ENCODE measurements around the gene SEC16A. TPM values are rescaled to one million over a fixed set of nuclear protein-coding genes. Genes with fewer than 3 reads are reported as not detected.

The SEC16A gene
- total and polyA plus RNA-seq, 2 donors (not counting 3 experiments of a cell fraction or from before 2014, with no cell fraction given), result 34.5 to 80.6 TPM

- no peak for TF ChIP-seq EZH2 (IDR thresholded peaks at IDR 0.05; ENCODE audit: borderline replicate concordance, low read depth, low read length, severe bottlenecking)
- no peak for TF ChIP-seq POLR2A (IDR thresholded peaks at IDR 0.05; ENCODE audit: low read depth, low read length)
- H3K9me3 ChIP-seq (replicated peaks; ENCODE audit: control insufficient read depth, insufficient read depth, low read length), result no peaks in the 10 kb centered on the region
- no peak overlapping the region for H3K4me3 ChIP-seq (replicated peaks in 1 of 3; ENCODE audit: insufficient read depth in 1 of 3, low read depth in 1 of 3, low read length in 3 of 3)
- dilution Hi-C loops (cut with MboI; ENCODE audit: extremely low pct_ligation_motif_present, low sequenced_read_pairs), result no loop called here
- no peaks in the 10 kb centered on the region for H3K9me1 ChIP-seq (replicated peaks; ENCODE audit: control insufficient read depth, extremely low read depth, insufficient read depth, low read length)
- FAIRE-seq, result no peak
- H3K9ac ChIP-seq (replicated peaks; ENCODE audit: extremely low read depth, insufficient read depth, low read length), result no peak overlapping the region
- peaks cover 43 to 90% of the 10 kb centered on the region in 2 experiments for H3K36me3 ChIP-seq (ENCODE audit: control insufficient read depth in 2 of 2, extremely low read depth in 1 of 2, insufficient read depth in 2 of 2, low read length in 2 of 2)
- CTCF ChIA-PET, result no interaction called here
- intact Hi-C loops (cut with micrococcal nuclease), result no loop called here
- no peaks in the 10 kb centered on the region for H3K27me3 ChIP-seq (ENCODE audit: control insufficient read depth in 2 of 2, insufficient read depth in 2 of 2, low read length in 2 of 2)
- peaks cover 7% of the 10 kb centered on the region for H3K79me2 ChIP-seq (ENCODE audit: control insufficient read depth, insufficient read depth, low read length)
- no peak overlapping the region for H2AFZ ChIP-seq (ENCODE audit: low read depth, low read length)
- POLR2A ChIA-PET, result no interaction called here
- H3K4me1 ChIP-seq (ENCODE audit: control insufficient read depth, extremely low read depth, insufficient read depth, low read length), result no peaks in the 10 kb centered on the region
- no peak overlapping the region for H3K4me2 ChIP-seq (ENCODE audit: insufficient read depth, low read length)
- no TSS peak for BruUV-seq (replicated peaks)
- no peaks in the 10 kb centered on the region for H4K20me1 ChIP-seq (replicated peaks; ENCODE audit: control insufficient read depth, extremely low read depth, insufficient read depth, low read length)
- DNase-seq (ENCODE audit: low read depth, low spot score), result no peak
- H3K27ac ChIP-seq (ENCODE audit: insufficient read depth, low read depth, low read length), result no peak overlapping the region
Observed at GRCh38 chr9:136501686-136502085, 18.8 kb upstream of the SEC16A start.

GRCh38 chr9:136499935-136500910 lies 17.4 kb upstream of the SEC16A start:
- POLR2A ChIA-PET, result no interaction called here

More at GRCh38 chr9:136499935-136500910, 17.4 kb upstream of the SEC16A start:
- H3K4me1 ChIP-seq (ENCODE audit: control insufficient read depth, extremely low read depth, insufficient read depth, low read length), result no peaks in the 10 kb centered on the region
- TF ChIP-seq POLR2A (IDR thresholded peaks at IDR 0.05; ENCODE audit: low read depth, low read length) (peak; percentile 5), GATA2 (IDR thresholded peaks at IDR 0.05; ENCODE audit: insufficient read depth, insufficient read length, low read depth, low read length) (no peak)
- TF ChIP-seq, protein P1, sequence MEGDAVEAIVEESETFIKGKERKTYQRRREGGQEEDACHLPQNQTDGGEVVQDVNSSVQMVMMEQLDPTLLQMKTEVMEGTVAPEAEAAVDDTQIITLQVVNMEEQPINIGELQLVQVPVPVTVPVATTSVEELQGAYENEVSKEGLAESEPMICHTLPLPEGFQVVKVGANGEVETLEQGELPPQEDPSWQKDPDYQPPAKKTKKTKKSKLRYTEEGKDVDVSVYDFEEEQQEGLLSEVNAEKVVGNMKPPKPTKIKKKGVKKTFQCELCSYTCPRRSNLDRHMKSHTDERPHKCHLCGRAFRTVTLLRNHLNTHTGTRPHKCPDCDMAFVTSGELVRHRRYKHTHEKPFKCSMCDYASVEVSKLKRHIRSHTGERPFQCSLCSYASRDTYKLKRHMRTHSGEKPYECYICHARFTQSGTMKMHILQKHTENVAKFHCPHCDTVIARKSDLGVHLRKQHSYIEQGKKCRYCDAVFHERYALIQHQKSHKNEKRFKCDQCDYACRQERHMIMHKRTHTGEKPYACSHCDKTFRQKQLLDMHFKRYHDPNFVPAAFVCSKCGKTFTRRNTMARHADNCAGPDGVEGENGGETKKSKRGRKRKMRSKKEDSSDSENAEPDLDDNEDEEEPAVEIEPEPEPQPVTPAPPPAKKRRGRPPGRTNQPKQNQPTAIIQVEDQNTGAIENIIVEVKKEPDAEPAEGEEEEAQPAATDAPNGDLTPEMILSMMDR (IDR thresholded peaks at IDR 0.05; ENCODE audit: extremely low read depth in 1 of 2, insufficient read depth in 1 of 2, low read depth in 1 of 2, low read length in 2 of 2), result no peak
- FAIRE-seq (no peak), DNase-seq (ENCODE audit: low read depth, low spot score) (no peak)
- H3K36me3 ChIP-seq (ENCODE audit: control insufficient read depth in 2 of 2, extremely low read depth in 1 of 2, insufficient read depth in 2 of 2, low read length in 2 of 2), result peaks cover 42 to 86% of the 10 kb centered on the region in 2 experiments
- BruUV-seq (replicated peaks), result no TSS peak
- no peaks in the 10 kb centered on the region for H3K27me3 ChIP-seq (ENCODE audit: control insufficient read depth in 2 of 2, insufficient read depth in 2 of 2, low read length in 2 of 2)
- no peak overlapping the region for H3K9ac ChIP-seq (replicated peaks; ENCODE audit: extremely low read depth, insufficient read depth, low read length)
- H4K20me1 ChIP-seq (replicated peaks; ENCODE audit: control insufficient read depth, extremely low read depth, insufficient read depth, low read length), result peaks cover 2% of the 10 kb centered on the region
- no peak overlapping the region for H3K4me3 ChIP-seq (replicated peaks in 1 of 3; ENCODE audit: insufficient read depth in 1 of 3, low read depth in 1 of 3, low read length in 3 of 3)
- H3K27ac ChIP-seq (ENCODE audit: insufficient read depth, low read depth, low read length), result no peak overlapping the region
- dilution Hi-C loops (cut with MboI; ENCODE audit: extremely low pct_ligation_motif_present, low sequenced_read_pairs) (no loop called here), intact Hi-C loops (cut with micrococcal nuclease) (no loop called here)
- no peaks in the 10 kb centered on the region for H3K9me3 ChIP-seq (replicated peaks; ENCODE audit: control insufficient read depth, insufficient read depth, low read length)
- peaks cover 7% of the 10 kb centered on the region for H3K79me2 ChIP-seq (ENCODE audit: control insufficient read depth, insufficient read depth, low read length)
- H3K4me2 ChIP-seq (ENCODE audit: insufficient read depth, low read length), result no peak overlapping the region
- no peaks in the 10 kb centered on the region for H3K9me1 ChIP-seq (replicated peaks; ENCODE audit: control insufficient read depth, extremely low read depth, insufficient read depth, low read length)
- H2AFZ ChIP-seq (ENCODE audit: low read depth, low read length), result no peak overlapping the region
- CTCF ChIA-PET, result interaction anchor here (0.9 to 2.0 kb wide), 3 partner anchors 15 to 132 kb away, joined by 3 to 5 read pairs (median 3); no protein-coding TSS in a partner anchor

All from endothelial cell of umbilical vein (primary cell).